Liver (tissue), 9 donors: ENCODE measurements around the gene ZNF562. TPM values are rescaled to one million over a fixed set of nuclear protein-coding genes. Genes with fewer than 3 reads are reported as not detected.
"Not testable (repeated sequence)": the region's sequence is repeated elsewhere in the genome, so short reads cannot be mapped to it uniquely, and the experiment has no call there.

Source experiments
- DNase-seq: peaks from one replicate; pipeline ENCODE4 v3.0.0-alpha.2; 2017; ENCODE audit warnings: low spot score
- H3K27ac ChIP-seq, 2 donors: one replicate each; pipeline ENCODE4 v1.7.0; 2013; ENCODE audit warnings: inconsistent platforms in 2 of 2, low read length in 2 of 2, control low read depth in 1 of 2, low read depth in 1 of 2, mild to moderate bottlenecking in 1 of 2
- H3K27me3 ChIP-seq, 4 donors: one replicate each; pipeline versions ENCODE4 v1.6.1 to v1.7.0; 2013; ENCODE audit warnings: low read length in 3 of 4, inconsistent platforms in 1 of 4, mild to moderate bottlenecking in 1 of 4, moderate library complexity in 1 of 4; ENCODE audit not compliant: control insufficient read depth in 4 of 4, insufficient read depth in 4 of 4
- H3K36me3 ChIP-seq, 4 donors: one replicate each; pipeline versions ENCODE4 v1.6.1 to v1.7.0; 2013; ENCODE audit warnings: low read length in 3 of 4, mild to moderate bottlenecking in 3 of 4, low read depth in 1 of 4, moderate library complexity in 1 of 4; ENCODE audit not compliant: control insufficient read depth in 4 of 4, insufficient read depth in 3 of 4
- H3K4me1 ChIP-seq, 4 donors: one replicate each; pipeline versions ENCODE4 v1.6.1 to v1.7.0; 2013; ENCODE audit warnings: low read length in 3 of 4, mild to moderate bottlenecking in 3 of 4, moderate library complexity in 1 of 4; ENCODE audit not compliant: control insufficient read depth in 4 of 4, insufficient read depth in 4 of 4
- H3K4me3 ChIP-seq, 3 donors: one replicate each; pipeline versions ENCODE4 v1.6.1 to v1.7.0; 2013; ENCODE audit warnings: low read length in 3 of 3, control low read depth in 1 of 3, low read depth in 1 of 3, mild to moderate bottlenecking in 1 of 3
- H3K9ac ChIP-seq, 2 donors: one replicate each; pipeline ENCODE4 v1.7.0; 2013; ENCODE audit warnings: low read length in 2 of 2, mild to moderate bottlenecking in 2 of 2, moderate library complexity in 2 of 2, control low read depth in 1 of 2, low read depth in 1 of 2
- H3K9me3 ChIP-seq, 4 donors: one replicate each; pipeline versions ENCODE4 v1.6.1 to v1.7.0; 2013; ENCODE audit warnings: low read length in 3 of 4; ENCODE audit not compliant: control insufficient read depth in 4 of 4
- CTCF ChIP-seq: fragments of 150-350 bp; IDR thresholded peaks from 2 replicates; pipeline ENCODE4 v1.5.1; 2017; ENCODE audit warnings: improper control_type of control experiment, low read depth, low read length; ENCODE audit not compliant: missing input control
- GABPA ChIP-seq, 2 donors: IDR thresholded peaks in 1 of 2; conservative IDR thresholded peaks in 1 of 2; 2 replicates each; pipeline ENCODE4 v1.6.1; 2016; ENCODE audit warnings: antibody characterized with exemption in 2 of 2, mild to moderate bottlenecking in 1 of 2, moderate library complexity in 1 of 2
- HNF4A ChIP-seq, 2 donors: conservative IDR thresholded peaks; 2 replicates each; pipeline ENCODE4 v1.6.1; 2016; ENCODE audit warnings: antibody characterized with exemption in 2 of 2, mild to moderate bottlenecking in 2 of 2
- JUND ChIP-seq, 2 donors: IDR thresholded peaks; 2 replicates each; pipeline ENCODE4 v1.6.1; 2016; ENCODE audit warnings: antibody characterized with exemption in 2 of 2
- MAX ChIP-seq: IDR thresholded peaks from 2 replicates; pipeline ENCODE4 v1.6.1; 2016; ENCODE audit warnings: antibody characterized with exemption
- NR2F2 ChIP-seq: IDR thresholded peaks from 2 replicates; pipeline ENCODE4 v1.6.1; 2016; ENCODE audit warnings: antibody characterized with exemption
- RAD21 ChIP-seq, 2 donors: IDR thresholded peaks; 2 replicates each; pipeline ENCODE4 v1.6.1; 2016; ENCODE audit warnings: antibody characterized with exemption in 2 of 2, mild to moderate bottlenecking in 2 of 2
- RXRA ChIP-seq, 2 donors: IDR thresholded peaks; 2 replicates each; pipeline ENCODE4 v1.6.1; 2017 to 2018; ENCODE audit warnings: antibody characterized with exemption in 2 of 2, mild to moderate bottlenecking in 1 of 2
- TAF1 ChIP-seq: conservative IDR thresholded peaks from 2 replicates; pipeline ENCODE4 v1.6.1; 2016; ENCODE audit warnings: antibody characterized with exemption, mild to moderate bottlenecking
- ZBTB33 ChIP-seq: IDR thresholded peaks from 2 replicates; pipeline ENCODE4 v1.6.1; 2016; ENCODE audit warnings: antibody characterized with exemption
- WGBS: extraction: QIAGEN DNeasy Blood & Tissue Kit; methylation state at CpG from one replicate; pipeline ENCODE4 v1.1.7; 2013; 5-methylcytosine and 5-hydroxymethylcytosine counted together
- polyA plus RNA-seq, 2 donors: library from polyadenylated mRNA; stranded (reverse) in 1 of 2; unstranded in 1 of 2; fragments of 200-250 nt in 1 of 2; fragments of >200 nt in 1 of 2; fragmentation: Nextera tagmentation in 1 of 2; extraction: Ambion mirVana in 1 of 2; gene quantifications; one replicate each; pipeline versions ENCODE4 v1.2.1 to v1.2.3, GENCODE V29; 2013 to 2015
- total RNA-seq, 2 donors: library from RNA; depleted of rRNA; stranded (reverse); fragments of >200 nt; gene quantifications; one replicate each; pipeline ENCODE4 v1.2.3, GENCODE V29; 2014
- TF ChIP-seq, protein P1 (sequence below): IDR thresholded peaks from 2 replicates; pipeline ENCODE4 v1.6.1; 2016; ENCODE audit warnings: antibody characterized with exemption, mild to moderate bottlenecking
- TF ChIP-seq, protein P2 (sequence below): IDR thresholded peaks from 2 replicates; pipeline ENCODE4 v1.6.1; 2016; ENCODE audit warnings: antibody characterized with exemption
- donor health status: healthy.
- donor health status: healthy.
- donor health status: healthy.
- donor health status: healthy.
- donor health status: healthy.

ZNF562 gene
- total and polyA plus RNA-seq, 4 donors: 4.1 to 14.9 (median 9.0) TPM

- TF ChIP-seq, protein P1, sequence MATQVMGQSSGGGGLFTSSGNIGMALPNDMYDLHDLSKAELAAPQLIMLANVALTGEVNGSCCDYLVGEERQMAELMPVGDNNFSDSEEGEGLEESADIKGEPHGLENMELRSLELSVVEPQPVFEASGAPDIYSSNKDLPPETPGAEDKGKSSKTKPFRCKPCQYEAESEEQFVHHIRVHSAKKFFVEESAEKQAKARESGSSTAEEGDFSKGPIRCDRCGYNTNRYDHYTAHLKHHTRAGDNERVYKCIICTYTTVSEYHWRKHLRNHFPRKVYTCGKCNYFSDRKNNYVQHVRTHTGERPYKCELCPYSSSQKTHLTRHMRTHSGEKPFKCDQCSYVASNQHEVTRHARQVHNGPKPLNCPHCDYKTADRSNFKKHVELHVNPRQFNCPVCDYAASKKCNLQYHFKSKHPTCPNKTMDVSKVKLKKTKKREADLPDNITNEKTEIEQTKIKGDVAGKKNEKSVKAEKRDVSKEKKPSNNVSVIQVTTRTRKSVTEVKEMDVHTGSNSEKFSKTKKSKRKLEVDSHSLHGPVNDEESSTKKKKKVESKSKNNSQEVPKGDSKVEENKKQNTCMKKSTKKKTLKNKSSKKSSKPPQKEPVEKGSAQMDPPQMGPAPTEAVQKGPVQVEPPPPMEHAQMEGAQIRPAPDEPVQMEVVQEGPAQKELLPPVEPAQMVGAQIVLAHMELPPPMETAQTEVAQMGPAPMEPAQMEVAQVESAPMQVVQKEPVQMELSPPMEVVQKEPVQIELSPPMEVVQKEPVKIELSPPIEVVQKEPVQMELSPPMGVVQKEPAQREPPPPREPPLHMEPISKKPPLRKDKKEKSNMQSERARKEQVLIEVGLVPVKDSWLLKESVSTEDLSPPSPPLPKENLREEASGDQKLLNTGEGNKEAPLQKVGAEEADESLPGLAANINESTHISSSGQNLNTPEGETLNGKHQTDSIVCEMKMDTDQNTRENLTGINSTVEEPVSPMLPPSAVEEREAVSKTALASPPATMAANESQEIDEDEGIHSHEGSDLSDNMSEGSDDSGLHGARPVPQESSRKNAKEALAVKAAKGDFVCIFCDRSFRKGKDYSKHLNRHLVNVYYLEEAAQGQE: no peak
- TF ChIP-seq HNF4A (conservative IDR thresholded peaks at IDR 0.05): no peak
Observed at GRCh38 chr19:9658769-9659168, 16.1 kb downstream of the ZNF562 start (continued).

DNA sequence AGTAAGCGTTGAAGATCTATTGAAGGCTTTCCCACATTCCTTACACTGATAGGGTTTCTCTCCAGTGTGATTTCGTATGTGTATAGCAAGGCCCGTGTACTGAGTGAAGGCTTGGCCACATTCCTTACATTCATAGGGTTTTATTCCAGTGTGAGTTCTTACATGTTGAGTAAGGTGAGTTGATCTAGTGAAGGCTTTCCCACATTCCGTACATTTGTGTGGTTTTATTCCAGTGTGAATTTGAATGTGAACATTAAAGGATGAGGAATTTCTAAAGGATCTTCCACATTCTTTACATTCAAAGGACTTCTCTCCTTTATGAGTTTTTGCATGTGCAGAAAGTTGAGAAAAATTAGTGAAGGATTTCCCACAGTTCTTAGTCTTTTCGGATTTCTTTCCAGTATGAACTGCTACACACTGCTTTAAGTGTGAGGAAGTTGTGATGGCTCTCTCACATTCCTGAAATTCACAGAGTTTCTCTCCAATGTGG, 21.8 kb downstream of the ZNF562 start:
- H3K9ac ChIP-seq, H3K4me3 ChIP-seq, H3K27me3 ChIP-seq, DNase-seq, H3K27ac ChIP-seq, H3K4me1 ChIP-seq: not testable (repeated sequence)
- WGBS: 99% methylated on average over 5 of the region's 5 CpGs
- H3K36me3 ChIP-seq: peaks cover 28 to 63% (median 51%) of the 10 kb centered on the region in 4 donors
- H3K9me3 ChIP-seq: peaks cover 18 to 29% (median 19%) of the 10 kb centered on the region in 4 donors

DNA sequence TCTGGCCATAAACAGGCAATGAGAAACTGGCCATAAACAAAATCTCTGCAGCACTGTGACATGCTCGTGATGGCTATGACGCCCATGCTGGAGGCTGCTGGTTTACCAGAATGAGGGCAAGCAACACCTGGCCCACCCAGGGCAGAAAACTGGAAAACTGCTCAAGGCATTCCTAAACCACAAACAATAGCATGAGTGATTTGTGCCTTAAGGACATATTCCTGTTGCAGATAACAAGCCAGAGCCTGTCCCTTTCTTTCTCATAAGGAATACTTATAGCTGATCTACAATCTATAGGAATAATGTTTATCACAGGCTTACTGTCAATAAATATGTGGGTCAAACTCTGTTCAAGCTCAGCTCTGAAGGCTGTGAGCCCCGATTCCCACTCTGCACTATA, 23.4 kb downstream of the ZNF562 start:
- not testable (repeated sequence) for DNase-seq, H3K27me3 ChIP-seq, H3K4me1 ChIP-seq, H3K4me3 ChIP-seq, H3K27ac ChIP-seq, H3K9ac ChIP-seq
- H3K9me3 ChIP-seq: peaks cover 18 to 29% (median 19%) of the 10 kb centered on the region in 4 donors
- H3K36me3 ChIP-seq: peaks cover 24 to 57% (median 52%) of the 10 kb centered on the region in 4 donors
- WGBS: 98% methylated on average over 3 of the region's 3 CpGs

DNA sequence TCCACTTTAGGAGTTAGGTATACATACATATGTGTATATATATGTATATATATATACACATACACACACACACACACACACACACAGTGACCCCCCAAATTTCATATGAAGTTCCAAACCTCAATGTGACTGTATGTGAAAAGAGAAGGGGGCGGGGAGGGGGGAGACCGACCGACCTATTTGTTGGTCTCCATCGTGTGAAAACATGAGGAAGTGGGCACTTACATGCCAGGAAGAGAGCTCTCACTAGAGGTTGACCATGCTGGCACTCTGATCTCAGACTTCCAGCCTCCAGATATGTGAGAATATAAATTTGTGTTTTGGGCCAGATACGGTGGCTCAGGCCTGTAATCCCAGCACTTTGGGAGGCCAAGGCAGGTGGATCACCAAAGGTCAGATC, 24.6 kb downstream of the ZNF562 start:
- Histone ChIP-seq H3K27ac (no peak overlapping the region), H3K36me3 (peaks cover 17 to 48% (median 44%) of the 10 kb centered on the region in 4 donors), H3K4me3 (no peak overlapping the region), H3K9ac (no peak overlapping the region), H3K4me1 (no peaks in the 10 kb centered on the region), H3K27me3 (no peaks in the 10 kb centered on the region), H3K9me3 (peaks cover 18 to 29% (median 19%) of the 10 kb centered on the region in 4 donors)
- TF ChIP-seq HNF4A (conservative IDR thresholded peaks at IDR 0.05): no peak
- no peak for DNase-seq
- WGBS: 92% methylated on average over 5 of the region's 5 CpGs

- WGBS: 94% methylated on average over 1 of the region's 1 CpG
- TF ChIP-seq, protein P2, sequence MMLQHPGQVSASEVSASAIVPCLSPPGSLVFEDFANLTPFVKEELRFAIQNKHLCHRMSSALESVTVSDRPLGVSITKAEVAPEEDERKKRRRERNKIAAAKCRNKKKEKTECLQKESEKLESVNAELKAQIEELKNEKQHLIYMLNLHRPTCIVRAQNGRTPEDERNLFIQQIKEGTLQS: no peak
- TF ChIP-seq ZBTB33 (no peak), JUND (IDR thresholded peaks at IDR 0.05) (no peak), GABPA (IDR thresholded peaks at IDR 0.05 in 1 of 2, conservative IDR thresholded peaks at IDR 0.05 in 1 of 2) (no peak), MAX (no peak), RXRA (IDR thresholded peaks at IDR 0.05) (no peak), CTCF (no peak), TAF1 (no peak), NR2F2 (no peak), RAD21 (IDR thresholded peaks at IDR 0.05) (no peak)
Observed at GRCh38 chr19:9645472-9645871, 29.4 kb downstream of the ZNF562 start.

More at GRCh38 chr19:9645472-9645871, 29.4 kb downstream of the ZNF562 start:
- Histone ChIP-seq H3K9ac (no peak overlapping the region), H3K4me3 (no peak overlapping the region), H3K4me1 (no peaks in the 10 kb centered on the region), H3K27ac (no peak overlapping the region), H3K27me3 (no peaks in the 10 kb centered on the region), H3K9me3 (peaks cover 0 to 8% (median 0%) of the 10 kb centered on the region in 4 donors), H3K36me3 (peaks cover 0 to 10% (median 4%) of the 10 kb centered on the region in 4 donors)
- DNase-seq: no peak
